ENCODE measurements around the gene ODAM. TPM values are rescaled to one million over a fixed set of nuclear protein-coding genes. Genes with fewer than 3 reads are reported as not detected.
"Not testable (repeated sequence)": the region's sequence is repeated elsewhere in the genome, so short reads cannot be mapped to it uniquely, and the experiment has no call there.

ODAM gene
- total RNA-seq, 4 donors from 2014 or later, result not detected

GRCh38 chr4:70196857-70197256 lies 1.3 kb downstream of the ODAM start:
- TF ChIP-seq CTCF (IDR thresholded peaks at IDR 0.05) (no peak), EP300 (IDR thresholded peaks at IDR 0.05) (no peak), POLR2AphosphoS5 (IDR thresholded peaks at IDR 0.05) (no peak), POLR2A (IDR thresholded peaks at IDR 0.05) (no peak)
- Histone ChIP-seq H3K27me3 (no peaks in the 10 kb centered on the region), H3K4me1 (no peaks in the 10 kb centered on the region), H3K9me3 (no peaks in the 10 kb centered on the region), H3K36me3 (no peaks in the 10 kb centered on the region), H3K27ac (no peak overlapping the region), H3K4me3 (no peak overlapping the region)
- DNase-seq (ENCODE audit: low spot score in 2 of 2), result no peak
- WGBS, result 72% methylated on average over 2 of the region's 2 CpGs

GRCh38 chr4:70197842-70198241 lies 2.3 kb downstream of the ODAM start:
- DNase-seq (ENCODE audit: low spot score in 2 of 2), result no peak
- no peaks in the 10 kb centered on the region for H3K27me3 ChIP-seq
- no peak for TF ChIP-seq POLR2AphosphoS5 (IDR thresholded peaks at IDR 0.05)
- TF ChIP-seq CTCF (IDR thresholded peaks at IDR 0.05), result no peak
- TF ChIP-seq POLR2A (IDR thresholded peaks at IDR 0.05), result no peak
- no peak for TF ChIP-seq EP300 (IDR thresholded peaks at IDR 0.05)
- H3K36me3 ChIP-seq, result no peaks in the 10 kb centered on the region
- no peak overlapping the region for H3K4me3 ChIP-seq
- WGBS, result 57% methylated on average over 2 of the region's 2 CpGs
- no peaks in the 10 kb centered on the region for H3K4me1 ChIP-seq
- H3K27ac ChIP-seq, result no peak overlapping the region
- H3K9me3 ChIP-seq, result no peaks in the 10 kb centered on the region

- Histone ChIP-seq H3K36me3 (no peaks in the 10 kb centered on the region), H3K9me3 (no peaks in the 10 kb centered on the region), H3K4me3 (no peak overlapping the region), H3K4me1 (no peaks in the 10 kb centered on the region), H3K27me3 (no peaks in the 10 kb centered on the region), H3K27ac (no peak overlapping the region)
- WGBS, result 64% methylated on average over 1 of the region's 1 CpG
- TF ChIP-seq POLR2A (IDR thresholded peaks at IDR 0.05) (no peak), CTCF (IDR thresholded peaks at IDR 0.05) (no peak), EP300 (IDR thresholded peaks at IDR 0.05) (no peak), POLR2AphosphoS5 (IDR thresholded peaks at IDR 0.05) (no peak)
- no peak for DNase-seq (ENCODE audit: low spot score in 2 of 2)
Measured at GRCh38 chr4:70203601-70204000, 8.1 kb downstream of the ODAM start.

- not testable (repeated sequence) for H3K27me3 ChIP-seq, H3K27ac ChIP-seq, H3K36me3 ChIP-seq, H3K4me1 ChIP-seq, H3K4me3 ChIP-seq, H3K9me3 ChIP-seq
- DNase-seq (ENCODE audit: low spot score in 2 of 2), result peak in 1 of 2 donors; percentile 50
- 100% methylated on average over 1 of the region's 4 CpGs for WGBS
Measured at GRCh38 chr4:70212752-70213151, 17.2 kb downstream of the ODAM start.

GRCh38 chr4:70216109-70216508 lies 20.6 kb downstream of the ODAM start:
- H3K27me3 ChIP-seq; H3K36me3 ChIP-seq; H3K4me3 ChIP-seq; H3K4me1 ChIP-seq; DNase-seq (ENCODE audit: low spot score in 2 of 2); H3K27ac ChIP-seq; H3K9me3 ChIP-seq: not testable (repeated sequence)

- H3K36me3 ChIP-seq; H3K27me3 ChIP-seq; H3K27ac ChIP-seq; H3K4me3 ChIP-seq; H3K9me3 ChIP-seq; DNase-seq (ENCODE audit: low spot score in 2 of 2); H3K4me1 ChIP-seq: not testable (repeated sequence)
- WGBS, result 89% methylated on average over 1 of the region's 1 CpG
Measured at GRCh38 chr4:70216550-70216949, 21.0 kb downstream of the ODAM start.

GRCh38 chr4:70221389-70221788 lies 25.9 kb downstream of the ODAM start:
- not testable (repeated sequence) for H3K36me3 ChIP-seq; H3K9me3 ChIP-seq; DNase-seq (ENCODE audit: low spot score in 2 of 2); H3K4me1 ChIP-seq; H3K27ac ChIP-seq; H3K27me3 ChIP-seq; H3K4me3 ChIP-seq
- WGBS, result 86% methylated on average over 3 of the region's 3 CpGs

- H3K27me3 ChIP-seq; H3K4me3 ChIP-seq; H3K36me3 ChIP-seq; H3K27ac ChIP-seq; H3K4me1 ChIP-seq; DNase-seq (ENCODE audit: low spot score in 2 of 2); H3K9me3 ChIP-seq: not testable (repeated sequence)
Measured at GRCh38 chr4:70221818-70222217, 26.3 kb downstream of the ODAM start.
